Loucy (cell line): ENCODE measurements around the gene TRPV5.

Experiments
- CTCF ChIP-seq: fragments of 200-600 bp; sonication (generic); conservative IDR thresholded peaks from 2 replicates; pipeline ENCODE4 v1.5.1; 2014; ENCODE audit warnings: mild to moderate bottlenecking, antibody characterized with exemption, low read length
- EZH2phosphoT487 ChIP-seq: fragments of 200-600 bp; IDR thresholded peaks from 2 replicates; pipeline ENCODE4 v1.6.1; 2018; ENCODE audit warnings: antibody characterized with exemption, mild to moderate bottlenecking, moderate library complexity, borderline replicate concordance

GRCh38 chr7:142945001-142945400, 11.5 kb upstream of the TRPV5 start:
- TF ChIP-seq CTCF (no peak), EZH2phosphoT487 (no peak)
